Kidney (tissue), 14 donors: ENCODE data around the gene HCFC1. TPM values are rescaled to one million over a fixed set of nuclear protein-coding genes. Genes with fewer than 3 reads are reported as not detected.

ENCODE experiments used
- DNase-seq, 5 donors: peaks; one replicate each; pipeline ENCODE4 v3.0.0-alpha.2; 2013 to 2020
- FAIRE-seq: peaks from 2 replicates; lab custom pipeline; 2012; peaks lifted over from hg19 to GRCh38; lab: Jason Lieb, UNC
- H3K27ac ChIP-seq, 2 donors: one replicate each; pipeline ENCODE4 v1.7.0; 2013; ENCODE audit warnings: low read depth in 2 of 2, low read length in 2 of 2, inconsistent platforms in 1 of 2
- H3K27me3 ChIP-seq: one replicate; pipeline ENCODE4 v1.7.1; 2013; ENCODE audit warnings: low read length, inconsistent platforms; ENCODE audit not compliant: control insufficient read depth, insufficient read depth
- H3K36me3 ChIP-seq, 3 donors: one replicate each; pipeline versions ENCODE4 v1.7.0 to v1.7.1; 2013; ENCODE audit warnings: low read length in 3 of 3, control low read depth in 1 of 3, inconsistent platforms in 1 of 3; ENCODE audit not compliant: insufficient read depth in 3 of 3, control insufficient read depth in 2 of 3
- H3K4me1 ChIP-seq, 3 donors: one replicate each; pipeline versions ENCODE4 v1.7.0 to v1.7.1; 2013; ENCODE audit warnings: low read length in 3 of 3, inconsistent platforms in 1 of 3, low read depth in 1 of 3; ENCODE audit not compliant: control insufficient read depth in 2 of 3, insufficient read depth in 2 of 3
- H3K4me3 ChIP-seq, 3 donors: one replicate each; pipeline versions ENCODE4 v1.7.0 to v1.8.1; 2013; ENCODE audit warnings: low read length in 3 of 3, control low read depth in 1 of 3, inconsistent platforms in 1 of 3
- H3K9ac ChIP-seq, 3 donors: one replicate each; pipeline versions ENCODE4 v1.7.0 to v1.7.1; 2013; ENCODE audit warnings: low read length in 3 of 3, control low read depth in 1 of 3, inconsistent platforms in 1 of 3
- H3K9me3 ChIP-seq, 3 donors: one replicate each; pipeline versions ENCODE4 v1.7.0 to v1.7.1; 2013; ENCODE audit warnings: low read length in 3 of 3, control low read depth in 1 of 3, inconsistent platforms in 1 of 3; ENCODE audit not compliant: control insufficient read depth in 2 of 3, insufficient read depth in 1 of 3
- CTCF ChIP-seq: IDR thresholded peaks from 3 replicates; pipeline ENCODE4 v1.5.1; 2012; ENCODE audit warnings: mild to moderate bottlenecking, moderate library complexity, borderline replicate concordance; ENCODE audit not compliant: insufficient read depth; ENCODE audit errors: extremely low read depth
- intact Hi-C: fragments of 100-400 bp; cut with DNase I; formaldehyde crosslinking; loops from one replicate; pipeline ENCODE4 v1.11.1; 2022
- polyA plus RNA-seq: library from polyadenylated mRNA; stranded (reverse); fragments of 350-450 nt; fragmentation: Illumina TruSeq; extraction: RNeasy Lipid Tissue Mini Kit (QIAGEN cat#74804); gene quantifications from one replicate; pipeline ENCODE4 v1.2.3, GENCODE V29; 2014; ENCODE audit warnings: low read depth, low replicate concordance; ENCODE audit not compliant: insufficient read depth
- total RNA-seq: library from RNA; stranded (reverse); fragmentation: NEBNext Ultra II Directional; extraction: Animal tissue kit (Norgen Biotek cat#: 25700); gene quantifications from one replicate; pipeline ENCODE4 v1.2.1, GENCODE V29; 2021
- donor health status: control.
- donor health status: control.
- donor health status: control.
- donor health status: control.
- donor health status: control.
- donor health status: DM: yes; HTN: yes; CAD: no.
- donor health status: Normal renal cell carcinoma (clear cell type).

HCFC1 gene
- total and polyA plus RNA-seq, 2 donors from 2014 or later, result 13.5 to 54.6 TPM

GRCh38 chrX:153909024-153909979 lies 62.3 kb downstream of the HCFC1 start:
- Histone ChIP-seq H3K27me3 (no peaks in the 10 kb centered on the region), H3K9ac (no peak overlapping the region), H3K4me3 (no peak overlapping the region), H3K36me3 (no peaks in the 10 kb centered on the region), H3K4me1 (no peaks in the 10 kb centered on the region), H3K9me3 (no peaks in the 10 kb centered on the region), H3K27ac (no peak overlapping the region)
- no peak for TF ChIP-seq CTCF
- intact Hi-C loops, result no loop called here
- FAIRE-seq, result no peak
- peak in 1 of 5 donors; percentile 56 for DNase-seq

GRCh38 chrX:153908219-153908860 lies 63.3 kb downstream of the HCFC1 start:
- peaks cover 0 to under 1% (median 0%) of the 10 kb centered on the region in 3 donors for H3K4me1 ChIP-seq
- FAIRE-seq, result no peak
- H3K27me3 ChIP-seq, result no peaks in the 10 kb centered on the region
- no peak overlapping the region for H3K27ac ChIP-seq
- no peaks in the 10 kb centered on the region for H3K9me3 ChIP-seq
- no peak overlapping the region for H3K9ac ChIP-seq
- H3K4me3 ChIP-seq, result no peak overlapping the region
- intact Hi-C loops, result no loop called here
- DNase-seq, result no peak
- no peak for TF ChIP-seq CTCF
- H3K36me3 ChIP-seq, result no peaks in the 10 kb centered on the region

GRCh38 chrX:153907456-153907855 lies 64.2 kb downstream of the HCFC1 start:
- FAIRE-seq, result no peak
- Histone ChIP-seq H3K9me3 (no peaks in the 10 kb centered on the region), H3K27ac (no peak overlapping the region), H3K4me3 (no peak overlapping the region), H3K9ac (no peak overlapping the region), H3K4me1 (peaks cover 0 to 4% (median 0%) of the 10 kb centered on the region in 3 donors), H3K36me3 (no peaks in the 10 kb centered on the region), H3K27me3 (no peaks in the 10 kb centered on the region)
- no peak for TF ChIP-seq CTCF
- intact Hi-C loops, result no loop called here
- DNase-seq, result peak in 1 of 5 donors; percentile 80
